Right lobe of liver (tissue), 6 donors: ENCODE measurements around the gene HHIP. TPM values are rescaled to one million over a fixed set of nuclear protein-coding genes. Genes with fewer than 3 reads are reported as not detected.

Experiments used
- ATAC-seq, 4 donors: fragments of 200-7000 bp; cut with Tn5 transposase; one replicate each; pipeline ENCODE4 v1.9.1; 2020; ENCODE audit warnings: mild to moderate bottlenecking in 4 of 4, moderate library complexity in 4 of 4
- DNase-seq, 3 donors: peaks; one replicate each; pipeline ENCODE4 v3.0.0-alpha.2; 2020
- H3K27ac ChIP-seq, 3 donors: fragments of 200-600 bp; one replicate each; pipeline ENCODE4 v1.8.0; 2022
- H3K27me3 ChIP-seq, 2 donors: fragments of 200-600 bp; one replicate each; pipeline ENCODE4 v1.8.0; 2022
- H3K36me3 ChIP-seq, 4 donors: fragments of 200-600 bp; sonication (generic) in 1 of 4; one replicate each; pipeline versions ENCODE4 v1.5.1 to v1.8.0; 2017 to 2022; ENCODE audit warnings: control low read depth in 1 of 4
- H3K4me1 ChIP-seq, 4 donors: fragments of 200-600 bp; sonication (generic) in 1 of 4; one replicate each; pipeline versions ENCODE4 v1.5.1 to v1.8.0; 2017 to 2022; ENCODE audit warnings: control low read depth in 1 of 4
- H3K4me3 ChIP-seq, 3 donors: fragments of 200-600 bp; one replicate each; pipeline ENCODE4 v1.8.0; 2022
- H3K9me3 ChIP-seq, 4 donors: fragments of 200-600 bp; sonication (generic) in 1 of 4; one replicate each; pipeline versions ENCODE4 v1.5.1 to v1.8.0; 2017 to 2022; ENCODE audit warnings: control low read depth in 1 of 4
- POLR2A ChIP-seq: fragments of 450-650 bp; IDR thresholded peaks from one replicate; pipeline ENCODE4 v1.6.1; 2017; ENCODE audit warnings: antibody characterized with exemption, mild to moderate bottlenecking
- WGBS: methylation state at CpG from one replicate; pipeline ENCODE4 v1.1.6; 2018; ENCODE audit warnings: low coverage, low lambda C conversion rate; ENCODE audit not compliant: insufficient coverage; ENCODE audit errors: missing lambda C conversion rate; 5-methylcytosine and 5-hydroxymethylcytosine counted together
- intact Hi-C, 2 donors: fragments of 100-400 bp; cut with DNase I; formaldehyde crosslinking; loops; one replicate each; pipeline versions ENCODE4 v1.11.2 to v1.14.1; 2022
- total RNA-seq, 6 experiments: library from RNA; depleted of rRNA in 2 of 6; stranded (reverse); fragments of >200 nt in 2 of 6; fragmentation: NEBNext Ultra II Directional in 3 of 6; extraction: Animal tissue kit (Norgen Biotek cat#: 25700) in 3 of 6; gene quantifications; one replicate each; pipeline versions ENCODE4 v1.1.0 to v1.2.4, GENCODE V29; 2016 to 2023
- TF ChIP-seq, protein P1 (sequence below), 4 donors: fragments of 200-600 bp in 3 of 4; fragments of 450-650 bp in 1 of 4; IDR thresholded peaks; one replicate each; pipeline versions ENCODE4 v1.5.1 to v1.8.0; 2016 to 2022; ENCODE audit warnings: antibody characterized with exemption in 4 of 4, mild to moderate bottlenecking in 2 of 4
- donor health status: DM: no; HTN: yes; CAD: no.
- donor health status: DM: no; HTN: no; CAD: no.
- donor health status: DM: no; HTN: no; CAD: no.
- donor health status: DM: no; HTN: yes; CAD: no.
- donor health status: DM: no; HTN: yes; CAD: no.

HHIP gene
- total RNA-seq, 6 experiments from 2014 or later: 3.3 to 17.5 (median 6.3) TPM

DNA sequence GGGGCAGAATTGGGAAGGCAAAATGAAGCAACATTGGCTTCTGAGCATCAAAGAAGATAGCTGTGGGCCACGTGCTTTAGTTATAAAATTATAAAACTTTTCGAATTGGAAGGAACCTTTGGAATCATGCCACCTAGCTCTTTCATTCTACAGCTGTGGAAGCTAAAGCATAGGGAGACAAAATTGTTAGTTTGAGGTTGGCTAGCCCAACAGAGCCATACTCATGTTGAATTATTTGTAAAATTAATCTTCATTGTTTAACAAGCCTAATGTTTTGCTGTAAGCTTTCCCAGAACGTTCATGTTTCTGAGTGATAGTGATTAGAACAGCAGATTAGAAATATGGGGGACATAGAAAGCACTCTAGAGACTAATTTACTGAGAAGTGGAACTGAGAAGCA is 35.9 kb downstream of the HHIP start:
- Histone ChIP-seq H3K27me3 (peaks cover 0 to 4% of the 10 kb centered on the region in 2 donors), H3K36me3 (no peaks in the 10 kb centered on the region), H3K4me1 (no peaks in the 10 kb centered on the region), H3K4me3 (no peak overlapping the region), H3K27ac (no peak overlapping the region), H3K9me3 (no peaks in the 10 kb centered on the region)
- intact Hi-C loops: no loop called here
- DNase-seq (no peak), ATAC-seq (no peak)
- TF ChIP-seq, protein P1, sequence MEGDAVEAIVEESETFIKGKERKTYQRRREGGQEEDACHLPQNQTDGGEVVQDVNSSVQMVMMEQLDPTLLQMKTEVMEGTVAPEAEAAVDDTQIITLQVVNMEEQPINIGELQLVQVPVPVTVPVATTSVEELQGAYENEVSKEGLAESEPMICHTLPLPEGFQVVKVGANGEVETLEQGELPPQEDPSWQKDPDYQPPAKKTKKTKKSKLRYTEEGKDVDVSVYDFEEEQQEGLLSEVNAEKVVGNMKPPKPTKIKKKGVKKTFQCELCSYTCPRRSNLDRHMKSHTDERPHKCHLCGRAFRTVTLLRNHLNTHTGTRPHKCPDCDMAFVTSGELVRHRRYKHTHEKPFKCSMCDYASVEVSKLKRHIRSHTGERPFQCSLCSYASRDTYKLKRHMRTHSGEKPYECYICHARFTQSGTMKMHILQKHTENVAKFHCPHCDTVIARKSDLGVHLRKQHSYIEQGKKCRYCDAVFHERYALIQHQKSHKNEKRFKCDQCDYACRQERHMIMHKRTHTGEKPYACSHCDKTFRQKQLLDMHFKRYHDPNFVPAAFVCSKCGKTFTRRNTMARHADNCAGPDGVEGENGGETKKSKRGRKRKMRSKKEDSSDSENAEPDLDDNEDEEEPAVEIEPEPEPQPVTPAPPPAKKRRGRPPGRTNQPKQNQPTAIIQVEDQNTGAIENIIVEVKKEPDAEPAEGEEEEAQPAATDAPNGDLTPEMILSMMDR (IDR thresholded peaks at IDR 0.05): no peak
- no peak for TF ChIP-seq POLR2A
- WGBS: 35% methylated on average over 3 of the region's 3 CpGs

- Histone ChIP-seq H3K27me3 (no peaks in the 10 kb centered on the region), H3K4me3 (no peak overlapping the region), H3K4me1 (no peaks in the 10 kb centered on the region), H3K27ac (no peak overlapping the region), H3K9me3 (no peaks in the 10 kb centered on the region), H3K36me3 (no peaks in the 10 kb centered on the region)
- intact Hi-C loops: no loop called here
- TF ChIP-seq, protein P1 (IDR thresholded peaks at IDR 0.05): no peak
- no peak for TF ChIP-seq POLR2A
- DNase-seq (no peak), ATAC-seq (no peak)
- 85% methylated on average over 8 of the region's 8 CpGs for WGBS
These were observed 37.6 kb downstream of the HHIP start for GRCh38 chr4:144683516-144683915.

GRCh38 chr4:144685911-144686310 is 40.0 kb downstream of the HHIP start:
- Histone ChIP-seq H3K27ac (no peak overlapping the region), H3K27me3 (no peaks in the 10 kb centered on the region), H3K36me3 (no peaks in the 10 kb centered on the region), H3K4me3 (no peak overlapping the region), H3K9me3 (no peaks in the 10 kb centered on the region), H3K4me1 (no peaks in the 10 kb centered on the region)
- 55% methylated on average over 3 of the region's 3 CpGs for WGBS
- ATAC-seq (no peak), DNase-seq (no peak)
- TF ChIP-seq POLR2A: no peak
- TF ChIP-seq, protein P1 (IDR thresholded peaks at IDR 0.05): no peak
- intact Hi-C loops: no loop called here

DNA sequence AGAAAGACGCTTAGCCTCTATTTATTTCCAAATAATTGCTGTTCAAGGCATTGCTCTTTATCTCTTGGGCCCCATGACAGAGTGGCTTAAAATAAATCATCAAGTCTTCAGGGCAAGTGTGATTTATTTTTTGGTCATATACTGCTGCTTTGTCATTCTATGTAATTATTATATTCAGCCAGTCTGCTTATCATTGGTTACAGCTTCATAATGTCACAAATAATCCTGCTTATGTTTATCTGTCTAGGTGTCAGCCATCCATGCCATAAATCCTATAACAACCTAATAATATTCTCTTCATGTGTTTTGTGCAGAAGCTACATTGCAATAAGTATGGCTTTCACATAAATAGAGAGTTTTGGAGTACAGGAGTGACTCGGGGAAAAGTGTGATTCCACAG is 41.0 kb downstream of the HHIP start:
- H3K27ac ChIP-seq: no peak overlapping the region
- intact Hi-C loops: no loop called here
- TF ChIP-seq, protein P1 (IDR thresholded peaks at IDR 0.05): no peak
- no peak for TF ChIP-seq POLR2A
- DNase-seq (no peak), ATAC-seq (no peak)
- H3K9me3 ChIP-seq: no peaks in the 10 kb centered on the region
- no peak overlapping the region for H3K4me3 ChIP-seq
- WGBS: 40% methylated on average over 2 of the region's 2 CpGs
- no peaks in the 10 kb centered on the region for H3K36me3 ChIP-seq
- no peaks in the 10 kb centered on the region for H3K27me3 ChIP-seq
- no peaks in the 10 kb centered on the region for H3K4me1 ChIP-seq

GRCh38 chr4:144687466-144687865 is 41.5 kb downstream of the HHIP start:
- no peak overlapping the region for H3K4me3 ChIP-seq
- no peaks in the 10 kb centered on the region for H3K9me3 ChIP-seq
- no peaks in the 10 kb centered on the region for H3K4me1 ChIP-seq
- TF ChIP-seq, protein P1 (IDR thresholded peaks at IDR 0.05): no peak
- TF ChIP-seq POLR2A: no peak
- intact Hi-C loops: no loop called here
- DNase-seq (no peak), ATAC-seq (no peak)
- 38% methylated on average over 1 of the region's 1 CpG for WGBS
- H3K36me3 ChIP-seq: no peaks in the 10 kb centered on the region
- H3K27ac ChIP-seq: no peak overlapping the region
- H3K27me3 ChIP-seq: no peaks in the 10 kb centered on the region
